Activated CD4-positive, CD25-positive, alpha-beta regulatory T cell treated with anti-CD3 and anti-CD28 coated beads, Interleukin-2, amount 50 U/mL, for 24 hours (primary cell): ENCODE results near the gene SPTLC3.

Source experiments
- ATAC-seq, 2 donors: fragments of 150-1000 bp; cut with Tn5 transposase; one replicate each; pipeline ENCODE4 v1.10.0; 2021; ENCODE audit warnings: mild to moderate bottlenecking in 1 of 2, moderate library complexity in 1 of 2

Gene SPTLC3

GRCh38 chr20:13034115-13034514 lies 25.3 kb downstream of the SPTLC3 start:
- no peak for ATAC-seq

GRCh38 chr20:13034936-13035335 lies 26.2 kb downstream of the SPTLC3 start:
- no peak for ATAC-seq

DNA sequence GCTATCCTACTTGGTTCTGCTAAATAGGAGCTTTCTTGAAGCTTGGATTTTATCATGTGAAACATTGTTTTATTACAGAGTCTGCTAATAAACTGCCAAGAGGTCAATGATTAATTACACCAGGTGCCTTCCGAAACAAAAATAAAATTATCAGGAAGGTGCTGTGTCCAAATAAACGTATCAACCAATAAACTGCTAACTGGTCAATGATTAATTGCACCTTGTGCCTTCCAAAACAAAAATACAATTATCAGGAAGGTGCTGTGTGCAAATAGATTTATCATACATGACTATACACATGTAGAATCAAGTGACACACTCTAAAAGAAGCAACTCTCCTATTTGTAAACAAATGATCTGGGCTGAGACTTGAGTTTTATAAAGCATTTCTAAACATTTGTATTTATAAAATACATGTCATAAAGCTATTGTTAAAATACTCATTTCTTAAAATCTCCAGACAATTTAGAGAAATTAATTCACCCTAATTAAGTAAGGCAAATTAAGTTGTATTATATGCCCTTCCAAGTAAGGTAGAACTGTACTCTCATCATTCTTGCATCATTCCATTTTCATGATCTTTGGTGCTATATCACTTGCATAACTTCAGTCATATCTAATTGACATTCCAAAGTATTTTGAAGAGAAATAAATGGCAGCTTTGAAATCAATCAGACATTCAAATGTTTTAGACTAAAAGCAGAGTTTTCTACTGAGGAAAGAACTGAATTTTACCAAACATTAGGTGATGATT lies 26.8 kb downstream of the SPTLC3 start:
- ATAC-seq = no peak

DNA sequence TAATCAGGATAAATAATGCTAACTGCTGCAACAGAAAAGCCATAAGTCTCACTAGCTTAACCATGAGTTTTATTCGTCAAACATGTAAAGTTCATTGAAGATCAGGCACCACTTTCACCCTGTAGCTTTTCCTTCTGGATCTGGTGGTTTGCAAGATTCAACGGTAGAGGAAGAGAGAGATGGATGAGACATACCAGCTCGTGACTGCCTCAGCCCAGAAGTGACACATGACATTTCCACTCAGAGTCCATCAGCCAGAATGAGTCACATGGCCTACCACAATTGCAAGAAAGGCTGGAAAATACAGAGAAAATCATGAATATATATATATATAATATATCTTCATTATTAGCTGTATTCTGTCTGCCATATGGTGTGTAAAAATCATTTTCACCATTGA lies 29.0 kb downstream of the SPTLC3 start:
- ATAC-seq = no peak

DNA sequence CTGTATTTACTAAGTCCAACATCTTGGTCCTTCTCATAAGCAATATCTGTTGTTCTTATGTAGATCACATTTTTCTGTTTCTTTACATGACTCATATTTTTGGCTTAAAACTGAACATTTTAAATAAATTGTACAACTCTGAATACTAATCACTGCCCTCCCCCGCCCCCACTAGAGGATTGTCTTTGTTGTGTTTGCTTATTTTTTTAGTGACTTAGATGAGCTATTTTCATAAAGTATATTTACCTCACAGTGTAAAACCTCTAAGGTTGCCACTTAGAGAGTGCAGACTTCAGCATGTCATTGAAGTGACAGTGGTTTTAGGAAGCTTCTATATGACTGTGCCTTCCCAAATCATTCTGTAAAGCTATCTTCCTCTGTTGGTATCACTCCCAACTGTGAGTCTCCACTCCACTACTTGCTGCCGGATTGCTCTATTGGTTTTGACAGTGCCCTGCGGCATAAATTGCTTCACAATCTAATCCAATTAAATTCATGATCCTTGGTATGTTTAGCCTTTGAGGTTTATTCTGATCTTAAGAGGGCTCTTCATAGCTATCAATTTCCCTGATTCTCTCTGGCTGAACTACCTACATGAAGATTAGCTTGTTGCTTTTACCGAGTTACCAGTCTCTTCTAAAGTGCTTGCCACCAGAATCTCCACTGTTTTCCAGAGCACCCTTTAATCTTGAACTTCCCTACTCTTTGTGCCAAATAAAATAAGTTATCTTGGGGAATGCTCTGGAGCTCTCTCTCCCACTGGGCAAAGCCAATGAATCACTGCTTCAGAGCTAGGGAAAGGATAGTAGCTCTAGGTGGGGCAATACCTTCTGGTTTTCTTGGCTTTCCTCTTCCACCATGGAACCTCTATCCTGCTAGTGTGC lies 33.0 kb downstream of the SPTLC3 start:
- no peak for ATAC-seq

- no peak for ATAC-seq
Observed at GRCh38 chr20:13042458-13042794, 33.7 kb downstream of the SPTLC3 start.

DNA sequence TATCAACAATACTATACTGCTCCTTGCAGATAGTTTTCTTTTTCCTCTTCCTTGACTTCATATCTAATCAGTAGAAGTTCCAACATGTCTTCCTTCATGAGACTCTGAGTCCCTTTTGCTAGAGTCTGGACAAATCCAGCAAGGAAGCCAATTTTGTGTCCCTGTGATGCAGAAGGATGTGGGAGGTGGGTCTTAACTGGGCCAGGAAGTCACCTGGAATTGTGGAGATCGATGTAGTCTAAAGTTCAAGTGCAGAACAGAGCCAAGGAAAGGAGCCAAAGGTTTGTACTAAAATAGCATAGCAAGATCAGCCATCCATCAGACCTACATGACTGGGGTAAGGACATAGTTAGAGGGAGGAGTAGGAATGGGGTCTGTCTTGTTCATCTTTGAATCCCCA lies 37.6 kb downstream of the SPTLC3 start:
- no peak for ATAC-seq

DNA sequence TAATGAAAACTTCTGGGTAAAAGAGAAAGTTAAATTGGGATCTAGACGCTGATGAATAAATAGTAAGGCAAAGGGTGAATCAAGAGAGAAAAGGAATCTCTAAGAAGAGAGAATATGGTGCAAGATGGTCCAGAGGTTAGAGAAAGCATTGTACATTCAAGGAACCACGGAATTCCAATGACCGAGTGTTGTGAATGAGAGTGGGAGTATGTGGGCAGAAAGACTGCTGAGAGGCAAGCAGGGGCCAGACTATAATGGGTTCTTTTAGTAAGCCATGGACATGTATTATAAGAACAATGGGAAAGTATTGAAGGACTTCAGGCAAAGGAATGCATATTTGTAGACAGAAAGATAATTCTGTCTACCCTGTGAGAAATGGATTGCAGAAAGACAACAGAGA lies 45.2 kb downstream of the SPTLC3 start:
- no peak for ATAC-seq

DNA sequence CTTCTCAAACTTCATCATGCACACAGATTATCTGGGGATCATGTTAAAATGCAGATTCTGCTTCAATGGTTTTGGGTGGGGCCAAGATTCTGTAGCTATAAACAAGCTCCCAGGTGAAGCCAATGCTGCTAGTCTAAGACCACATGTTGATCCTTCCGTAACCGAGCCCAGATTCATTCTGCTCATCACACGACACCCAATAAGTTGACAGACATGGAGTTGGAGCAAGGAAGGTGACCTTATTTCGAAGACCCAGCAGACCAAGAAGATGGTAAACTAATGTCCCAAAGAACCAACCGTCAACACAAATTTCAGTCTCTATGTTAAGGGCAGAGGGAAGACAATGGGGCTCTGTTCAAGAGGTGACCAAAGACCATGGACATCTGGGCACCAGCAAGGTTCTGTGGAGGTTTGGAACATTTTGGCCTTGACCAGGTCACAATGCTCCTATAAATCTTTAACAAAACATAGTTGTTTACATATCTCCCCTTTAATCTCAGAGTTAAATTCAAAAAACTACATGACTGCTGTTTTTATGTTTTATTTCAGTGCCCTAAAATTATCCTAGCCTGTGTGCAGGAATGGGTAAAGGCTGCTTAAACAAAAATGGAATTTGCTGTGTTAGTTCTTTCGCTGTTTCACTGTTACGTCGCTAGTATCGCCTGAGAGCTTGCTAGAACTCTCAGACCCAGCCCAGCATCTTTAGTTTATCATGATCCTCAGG lies 50.1 kb downstream of the SPTLC3 start:
- ATAC-seq = no peak

- no peak for ATAC-seq
Observed at GRCh38 chr20:13059398-13060136, 50.8 kb downstream of the SPTLC3 start.

GRCh38 chr20:13060327-13060726 lies 51.6 kb downstream of the SPTLC3 start:
- ATAC-seq = no peak

DNA sequence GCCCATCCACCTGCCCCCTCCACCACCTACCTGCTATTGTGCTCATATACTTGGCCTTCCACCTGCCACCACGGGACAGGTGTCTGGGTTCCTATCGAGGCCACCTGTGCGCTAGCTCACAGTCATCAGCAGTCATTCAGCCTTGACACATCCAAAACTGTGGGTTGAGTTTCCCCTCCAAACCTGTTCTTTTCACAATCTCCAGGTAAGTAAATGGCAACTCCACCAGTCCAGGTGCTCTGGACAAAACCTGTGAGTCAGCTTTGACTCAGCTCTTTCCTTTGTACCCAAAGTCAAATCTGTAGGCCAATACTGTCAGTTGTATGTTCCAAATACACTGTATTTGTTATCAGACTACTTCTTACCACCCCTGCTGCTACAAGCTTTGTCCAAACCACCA lies 52.6 kb downstream of the SPTLC3 start:
- no peak for ATAC-seq

DNA sequence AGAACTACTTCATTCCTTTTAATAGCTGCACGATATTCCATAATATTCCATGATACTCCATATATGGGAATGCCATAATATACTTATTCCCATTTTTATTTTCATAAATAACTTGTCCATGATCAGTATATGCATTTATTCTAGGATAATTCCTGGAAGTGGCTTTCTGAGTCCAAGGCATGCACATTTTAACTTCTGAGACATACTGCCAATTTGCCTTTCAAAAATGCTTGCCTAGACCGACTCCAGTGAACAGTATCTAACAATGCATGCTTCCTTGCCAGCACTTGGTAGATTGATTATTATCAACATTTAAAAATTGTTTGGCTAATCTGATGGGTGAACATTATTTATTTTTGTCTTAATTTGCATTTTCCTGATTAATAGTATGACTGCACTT lies 54.0 kb downstream of the SPTLC3 start:
- no peak for ATAC-seq

DNA sequence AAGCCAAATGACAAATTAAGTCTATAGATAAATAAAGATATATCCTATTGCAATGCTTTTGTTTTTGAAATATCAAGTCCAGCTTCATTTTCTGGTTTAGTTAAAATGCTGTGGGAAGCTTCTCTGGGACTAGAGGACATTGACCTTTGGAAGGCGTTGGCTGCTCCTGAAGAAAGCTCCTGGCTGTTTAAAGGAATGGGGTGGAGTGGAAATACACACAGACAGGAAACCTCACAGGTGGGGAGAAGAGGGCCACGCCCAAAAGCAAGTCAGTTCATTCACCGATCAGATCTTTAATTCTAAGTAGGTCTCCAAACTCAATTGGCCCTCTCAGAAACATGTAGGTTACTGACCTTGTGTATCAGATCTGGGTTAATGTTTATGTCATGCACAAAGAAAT lies 59.6 kb downstream of the SPTLC3 start:
- ATAC-seq = no peak

GRCh38 chr20:13081877-13082276 lies 73.1 kb downstream of the SPTLC3 start:
- no peak for ATAC-seq

DNA sequence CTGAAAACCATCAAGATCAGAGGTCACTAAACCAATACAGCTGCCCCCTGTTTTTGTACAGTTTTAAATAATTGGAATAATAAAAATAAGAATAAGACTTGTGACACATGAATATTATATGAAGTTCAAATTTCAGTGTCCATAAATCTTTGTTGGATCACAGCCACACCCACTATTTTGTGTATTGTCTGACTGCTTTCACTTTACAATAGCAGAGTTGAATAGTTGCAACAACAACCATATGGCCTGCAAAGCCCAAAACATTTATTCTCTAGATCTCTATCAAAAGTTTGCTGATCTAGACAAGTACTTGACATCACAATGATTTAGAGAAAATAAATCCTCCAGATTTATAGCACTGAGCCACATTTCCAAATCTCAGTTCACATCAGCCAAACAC lies 73.6 kb downstream of the SPTLC3 start:
- no peak for ATAC-seq

- no peak for ATAC-seq
Observed at GRCh38 chr20:13085275-13085674, 76.5 kb downstream of the SPTLC3 start.

- no peak for ATAC-seq
Observed at GRCh38 chr20:13089950-13090469, 81.2 kb downstream of the SPTLC3 start.

- no peak for ATAC-seq
Observed at GRCh38 chr20:13092111-13092510, 83.3 kb downstream of the SPTLC3 start.

DNA sequence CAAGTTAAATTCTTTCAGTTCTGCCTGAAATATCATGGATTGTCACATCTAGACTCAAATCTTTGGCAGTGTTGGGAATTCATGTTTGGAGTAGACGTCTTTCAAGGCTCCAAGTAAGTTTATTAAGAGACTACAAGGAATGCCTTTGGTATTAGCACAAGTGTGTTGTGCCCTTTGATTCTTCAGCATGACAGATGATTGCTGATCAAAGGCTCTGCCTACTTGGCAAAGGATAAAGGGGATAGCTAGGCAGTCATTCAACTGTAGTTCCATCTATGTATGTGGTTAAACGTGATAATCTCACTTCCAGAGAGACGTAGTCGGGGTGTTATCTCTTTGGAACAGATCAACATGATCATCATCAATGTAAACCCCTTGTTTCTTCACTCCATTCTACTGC lies 86.2 kb downstream of the SPTLC3 start:
- no peak for ATAC-seq

DNA sequence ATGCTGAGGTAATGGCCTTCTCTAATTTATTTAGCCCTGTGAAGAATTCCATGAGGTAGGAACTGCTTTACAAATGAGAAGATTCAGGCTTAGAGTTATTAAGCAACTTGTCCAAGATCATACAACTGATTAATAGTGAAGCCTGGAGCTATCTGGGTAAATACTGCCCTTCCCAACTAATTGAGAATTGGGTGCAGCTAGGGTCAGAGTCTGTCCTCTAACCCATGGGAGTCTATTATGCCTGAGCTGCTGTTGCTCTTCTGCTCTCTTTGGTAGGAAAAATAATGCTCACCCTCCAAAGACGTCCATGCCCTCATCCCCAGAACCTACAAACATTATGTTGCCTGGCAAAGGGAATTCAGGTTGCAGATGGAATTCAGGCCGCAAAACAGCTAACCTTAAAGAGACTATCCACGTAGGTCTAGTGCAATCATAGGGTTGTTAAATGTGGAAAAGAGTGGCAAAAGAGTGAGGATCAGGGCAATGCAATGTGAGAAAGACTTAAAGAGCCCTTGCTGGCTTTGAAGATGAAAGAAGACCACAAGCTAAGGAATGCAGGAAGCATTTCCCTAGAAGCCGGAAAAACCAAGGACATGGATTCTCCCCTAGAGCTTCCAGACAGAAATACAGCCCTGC lies 90.1 kb downstream of the SPTLC3 start:
- ATAC-seq = no peak

DNA sequence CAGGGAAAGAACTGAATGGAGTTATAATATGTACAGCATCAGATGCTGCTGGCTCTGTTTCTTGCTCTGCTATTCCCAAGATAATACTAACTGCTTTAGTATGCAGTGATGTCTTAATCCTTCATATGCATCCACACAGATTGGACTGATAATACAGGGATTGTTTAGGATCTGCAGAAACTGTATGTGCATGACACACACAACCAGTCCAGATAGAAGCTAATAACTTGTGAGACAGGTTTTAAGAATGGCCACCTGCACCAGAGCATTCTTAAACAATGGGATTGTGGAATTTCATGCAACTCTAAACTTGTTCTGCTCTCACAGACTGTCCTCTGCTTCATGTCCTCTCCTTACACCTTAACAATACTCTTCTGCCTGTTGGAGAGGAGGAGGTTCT lies 90.9 kb downstream of the SPTLC3 start:
- no peak for ATAC-seq
